Endothelial cell of umbilical vein (primary cell): ENCODE results near the gene CBX4. TPM values are rescaled to one million over a fixed set of nuclear protein-coding genes. Genes with fewer than 3 reads are reported as not detected.

ENCODE experiments used
- BruUV-seq: library from RNA; stranded (reverse); fragments of 400-500 nt; replicated peaks from 2 replicates; lab custom pipeline; 2021; lab: Mats Ljungman, UMichigan
- CTCF ChIA-PET: fragments of 300-600, 350-600 bp; sonication (Branson Sonifier 250); formaldehyde crosslinking; loops from one replicate; lab custom pipeline; 2021; ENCODE audit warnings: antibody characterized with exemption, inconsistent platforms; lab: Charles Lee
- POLR2A ChIA-PET: fragments of 300-600, 350-600 bp; sonication (Branson Sonifier 250); formaldehyde crosslinking; loops from one replicate; lab custom pipeline; 2021; ENCODE audit warnings: antibody characterized with exemption, inconsistent platforms; lab: Charles Lee
- DNase-seq: peaks from one replicate; pipeline ENCODE4 v3.0.0-alpha.2; 2011; ENCODE audit warnings: low read depth, low spot score
- FAIRE-seq: peaks from 2 replicates; lab custom pipeline; 2011; peaks lifted over from hg19 to GRCh38; lab: Jason Lieb, UNC
- H2AFZ ChIP-seq: 2 replicates; pipeline ENCODE4 v1.6.0; 2012; ENCODE audit warnings: low read depth, low read length, control low read depth, inconsistent platforms
- H3K27ac ChIP-seq: 2 replicates; pipeline ENCODE4 v1.5.1; 2011; ENCODE audit warnings: low read depth, mild to moderate bottlenecking, control low read depth, low read length, moderate library complexity; ENCODE audit not compliant: insufficient read depth
- H3K27me3 ChIP-seq, 2 experiments: 2 replicates each; pipeline versions ENCODE4 v1.6.0 to v1.6.1; 2011; ENCODE audit warnings: low read length in 2 of 2, mixed read lengths in 1 of 2; ENCODE audit not compliant: control insufficient read depth in 2 of 2, insufficient read depth in 2 of 2
- H3K36me3 ChIP-seq, 2 experiments: 2 replicates in 1 of 2; 3 replicates in 1 of 2; pipeline ENCODE4 v1.5.1; 2011; ENCODE audit warnings: low read length in 2 of 2, mild to moderate bottlenecking in 1 of 2, moderate library complexity in 1 of 2; ENCODE audit not compliant: control insufficient read depth in 2 of 2, insufficient read depth in 2 of 2; ENCODE audit errors: extremely low read depth in 1 of 2
- H3K4me1 ChIP-seq: 3 replicates; pipeline ENCODE4 v1.5.1; 2011; ENCODE audit warnings: mild to moderate bottlenecking, low read length; ENCODE audit not compliant: control insufficient read depth, insufficient read depth; ENCODE audit errors: extremely low read depth
- H3K4me2 ChIP-seq: 2 replicates; pipeline ENCODE4 v1.6.1; 2011; ENCODE audit warnings: low read length, control low read depth, mixed read lengths; ENCODE audit not compliant: insufficient read depth
- H3K4me3 ChIP-seq, 3 experiments: fragments of 200-600 bp in 1 of 3; sonication (generic), shearing (Covaris generic) in 1 of 3; replicated peaks in 1 of 3; 2 replicates each; pipeline ENCODE4 v1.5.1; 2011 to 2016; ENCODE audit warnings: control low read depth in 3 of 3, low read length in 3 of 3, mild to moderate bottlenecking in 2 of 3, inconsistent platforms in 1 of 3, low read depth in 1 of 3, moderate library complexity in 1 of 3; ENCODE audit not compliant: insufficient read depth in 1 of 3
- H3K79me2 ChIP-seq: 2 replicates; pipeline ENCODE4 v1.6.0; 2012; ENCODE audit warnings: low read length, inconsistent platforms; ENCODE audit not compliant: control insufficient read depth, insufficient read depth
- H3K9ac ChIP-seq: replicated peaks from 2 replicates; pipeline ENCODE3; 2011; ENCODE audit warnings: low read length, control low read depth; ENCODE audit not compliant: insufficient read depth; ENCODE audit errors: extremely low read depth
- H3K9me1 ChIP-seq: replicated peaks from 3 replicates; pipeline ENCODE4 v1.6.0; 2011; ENCODE audit warnings: mild to moderate bottlenecking, low read length; ENCODE audit not compliant: control insufficient read depth, insufficient read depth; ENCODE audit errors: extremely low read depth
- H3K9me3 ChIP-seq: replicated peaks from 2 replicates; pipeline ENCODE4 v1.5.1; 2012; ENCODE audit warnings: low read length, inconsistent platforms; ENCODE audit not compliant: control insufficient read depth, insufficient read depth
- H4K20me1 ChIP-seq: replicated peaks from 2 replicates; pipeline ENCODE3; 2011; ENCODE audit warnings: mild to moderate bottlenecking, low read length; ENCODE audit not compliant: control insufficient read depth, insufficient read depth; ENCODE audit errors: extremely low read depth
- EZH2 ChIP-seq: IDR thresholded peaks from 2 replicates; pipeline ENCODE4 v1.6.1; 2012; ENCODE audit warnings: borderline replicate concordance, low read depth, mild to moderate bottlenecking, moderate library complexity, low read length, inconsistent platforms; ENCODE audit not compliant: severe bottlenecking
- FOS ChIP-seq: IDR thresholded peaks from 2 replicates; pipeline ENCODE4 v1.6.1; 2011; ENCODE audit warnings: mild to moderate bottlenecking, low read length, moderate library complexity, borderline replicate concordance; ENCODE audit not compliant: insufficient read depth
- GATA2 ChIP-seq: IDR thresholded peaks from 2 replicates; pipeline ENCODE4 v1.7.0; 2011; ENCODE audit warnings: low read depth, mild to moderate bottlenecking, moderate library complexity, mixed read lengths, low read length; ENCODE audit not compliant: insufficient read length, insufficient read depth
- JUN ChIP-seq: IDR thresholded peaks from 2 replicates; pipeline ENCODE4 v1.6.1; 2011; ENCODE audit warnings: borderline replicate concordance, low read depth; ENCODE audit not compliant: insufficient read length, insufficient read depth
- MAX ChIP-seq: IDR thresholded peaks from 2 replicates; pipeline ENCODE4 v1.6.1; 2011; ENCODE audit not compliant: insufficient read depth, insufficient read length
- MYC ChIP-seq: IDR thresholded peaks from one replicate; pipeline ENCODE4 v1.6.1; 2011; ENCODE audit warnings: mild to moderate bottlenecking, low read depth, low read length
- POLR2A ChIP-seq: IDR thresholded peaks from 2 replicates; pipeline ENCODE4 v1.6.1; 2012; ENCODE audit warnings: low read depth, mild to moderate bottlenecking, control low read depth, low read length
- POLR2AphosphoS5 ChIP-seq: IDR thresholded peaks from 2 replicates; pipeline ENCODE4 v1.6.1; 2012; ENCODE audit warnings: low read depth, mild to moderate bottlenecking, control low read depth, low read length, moderate library complexity; ENCODE audit not compliant: insufficient read depth
- dilution Hi-C: fragments of 300-500 bp; cut with MboI; formaldehyde crosslinking; loops from one replicate; pipeline ENCODE4 v1.15.0; 2019; ENCODE audit warnings: low sequenced_read_pairs; ENCODE audit not compliant: extremely low pct_ligation_motif_present
- intact Hi-C: fragments of 100-400 bp; cut with micrococcal nuclease; formaldehyde crosslinking; loops from one replicate; pipeline ENCODE4 v1.10.0; 2022
- polyA plus RNA-seq, 4 experiments: library from polyadenylated mRNA; depleted of rRNA in 3 of 4; stranded (reverse) in 3 of 4; unstranded in 1 of 4; fragments of >200 nt; gene quantifications; 2 replicates each; pipeline versions ENCODE4 v1.2.1 to v1.2.3, GENCODE V29; 2011 to 2012; ENCODE audit warnings: missing spikeins in 1 of 4
- total RNA-seq: library from RNA; stranded (reverse); gene quantifications from 2 replicates; pipeline ENCODE4 v1.2.3, GENCODE V29; 2021
- TF ChIP-seq, protein P1 (sequence below), 2 donors: IDR thresholded peaks; 1 replicate in 1 of 2; 2 replicates in 1 of 2; pipeline ENCODE4 v1.5.1; 2011; ENCODE audit warnings: low read length in 2 of 2, mild to moderate bottlenecking in 2 of 2, moderate library complexity in 2 of 2, control low read depth in 1 of 2, inconsistent platforms in 1 of 2, low read depth in 1 of 2; ENCODE audit not compliant: insufficient read depth in 1 of 2; ENCODE audit errors: extremely low read depth in 1 of 2

The CBX4 gene
- total and polyA plus RNA-seq, 2 donors (not counting 3 experiments of a cell fraction or from before 2014, with no cell fraction given), result 7.0 to 12.3 TPM

DNA sequence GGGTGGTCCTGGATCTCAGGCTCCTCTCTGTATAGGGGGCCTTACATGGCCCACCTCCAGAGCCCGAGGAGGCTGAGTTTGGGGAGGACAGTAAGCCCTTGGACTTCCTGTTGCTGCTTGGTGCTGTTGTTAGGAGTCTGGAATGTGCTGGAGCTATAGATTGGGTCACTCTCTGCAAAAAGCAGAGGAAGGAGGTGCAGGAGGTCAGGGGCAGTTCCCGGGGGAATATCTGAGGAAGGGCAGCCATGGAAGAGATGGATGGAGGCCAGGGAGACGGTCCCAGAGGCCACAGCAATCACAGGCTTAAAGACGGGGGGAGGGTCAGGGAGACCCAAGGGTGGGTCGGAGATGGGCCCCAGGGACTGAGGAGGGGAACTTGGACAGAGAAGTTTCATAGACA lies 23.0 kb upstream of the CBX4 start:
- Histone ChIP-seq H3K4me3 (no peak overlapping the region), H3K27me3 (peaks cover 0 to 5% of the 10 kb centered on the region in 2 experiments), H3K79me2 (no peaks in the 10 kb centered on the region), H2AFZ (no peak overlapping the region), H3K9ac (no peak overlapping the region), H3K27ac (no peak overlapping the region), H3K36me3 (no peaks in the 10 kb centered on the region), H3K4me1 (no peaks in the 10 kb centered on the region), H3K4me2 (no peak overlapping the region), H4K20me1 (no peaks in the 10 kb centered on the region), H3K9me1 (no peaks in the 10 kb centered on the region), H3K9me3 (no peaks in the 10 kb centered on the region)
- TF ChIP-seq GATA2 (no peak), POLR2A (no peak), MAX (no peak), JUN (no peak), POLR2AphosphoS5 (no peak), EZH2 (no peak), FOS (no peak), MYC (no peak)
- TF ChIP-seq, protein P1, sequence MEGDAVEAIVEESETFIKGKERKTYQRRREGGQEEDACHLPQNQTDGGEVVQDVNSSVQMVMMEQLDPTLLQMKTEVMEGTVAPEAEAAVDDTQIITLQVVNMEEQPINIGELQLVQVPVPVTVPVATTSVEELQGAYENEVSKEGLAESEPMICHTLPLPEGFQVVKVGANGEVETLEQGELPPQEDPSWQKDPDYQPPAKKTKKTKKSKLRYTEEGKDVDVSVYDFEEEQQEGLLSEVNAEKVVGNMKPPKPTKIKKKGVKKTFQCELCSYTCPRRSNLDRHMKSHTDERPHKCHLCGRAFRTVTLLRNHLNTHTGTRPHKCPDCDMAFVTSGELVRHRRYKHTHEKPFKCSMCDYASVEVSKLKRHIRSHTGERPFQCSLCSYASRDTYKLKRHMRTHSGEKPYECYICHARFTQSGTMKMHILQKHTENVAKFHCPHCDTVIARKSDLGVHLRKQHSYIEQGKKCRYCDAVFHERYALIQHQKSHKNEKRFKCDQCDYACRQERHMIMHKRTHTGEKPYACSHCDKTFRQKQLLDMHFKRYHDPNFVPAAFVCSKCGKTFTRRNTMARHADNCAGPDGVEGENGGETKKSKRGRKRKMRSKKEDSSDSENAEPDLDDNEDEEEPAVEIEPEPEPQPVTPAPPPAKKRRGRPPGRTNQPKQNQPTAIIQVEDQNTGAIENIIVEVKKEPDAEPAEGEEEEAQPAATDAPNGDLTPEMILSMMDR (IDR thresholded peaks at IDR 0.05; ENCODE audit: extremely low read depth in 1 of 2, insufficient read depth in 1 of 2, low read depth in 1 of 2, low read length in 2 of 2), result no peak
- ChIA-PET CTCF (interaction anchor here (0.6 kb wide), 1 partner anchor 116 kb away, joined by 3 read pairs; no protein-coding TSS in a partner anchor), POLR2A (no interaction called here)
- DNase-seq (no peak), FAIRE-seq (no peak)
- BruUV-seq, result no TSS peak
- dilution Hi-C loops (no loop called here), intact Hi-C loops (no loop called here)
